GM15510 (cell line): Measurements from ENCODE around the gene VWF.

ENCODE experiments used
- POLR2A ChIP-seq: IDR thresholded peaks from 3 replicates; pipeline ENCODE4 v1.6.1; 2011; ENCODE audit warnings: borderline replicate concordance; ENCODE audit not compliant: insufficient read length; ENCODE audit errors: extremely low read depth

VWF gene

GRCh38 chr12:6057700-6058099, 66.8 kb downstream of the VWF start:
- TF ChIP-seq POLR2A, result no peak

GRCh38 chr12:6056406-6057240, 67.8 kb downstream of the VWF start:
- no peak for TF ChIP-seq POLR2A

- TF ChIP-seq POLR2A, result no peak
Observed at GRCh38 chr12:6053541-6053940, 70.9 kb downstream of the VWF start.

- no peak for TF ChIP-seq POLR2A
Observed at GRCh38 chr12:6052940-6053329, 71.5 kb downstream of the VWF start.

GRCh38 chr12:6052206-6052939, 72.1 kb downstream of the VWF start:
- no peak for TF ChIP-seq POLR2A

GRCh38 chr12:6049992-6050391, 74.5 kb downstream of the VWF start:
- TF ChIP-seq POLR2A, result no peak

- no peak for TF ChIP-seq POLR2A
Observed at GRCh38 chr12:6049587-6049986, 74.9 kb downstream of the VWF start.

GRCh38 chr12:6047249-6048237, 76.9 kb downstream of the VWF start:
- no peak for TF ChIP-seq POLR2A

- no peak for TF ChIP-seq POLR2A
Observed at GRCh38 chr12:6046511-6047180, 77.8 kb downstream of the VWF start.

- TF ChIP-seq POLR2A, result no peak
Observed at GRCh38 chr12:6045438-6045837, 79.0 kb downstream of the VWF start.

GRCh38 chr12:6044082-6044481, 80.4 kb downstream of the VWF start:
- no peak for TF ChIP-seq POLR2A

GRCh38 chr12:6042446-6042845, 82.0 kb downstream of the VWF start:
- TF ChIP-seq POLR2A, result no peak

- TF ChIP-seq POLR2A, result no peak
Observed at GRCh38 chr12:6041891-6042290, 82.6 kb downstream of the VWF start.

- TF ChIP-seq POLR2A, result no peak
Observed at GRCh38 chr12:6040815-6041214, 83.7 kb downstream of the VWF start.
